NCI-H2029 treated with DMSO at 0.1 percent for 48 hours (cell line): ENCODE results near the gene CHST15.

ENCODE experiments used
- DNase-seq: peaks from one replicate; lab custom pipeline; 2025; lab: John Stamatoyannopoulos, UW

Gene CHST15

DNA sequence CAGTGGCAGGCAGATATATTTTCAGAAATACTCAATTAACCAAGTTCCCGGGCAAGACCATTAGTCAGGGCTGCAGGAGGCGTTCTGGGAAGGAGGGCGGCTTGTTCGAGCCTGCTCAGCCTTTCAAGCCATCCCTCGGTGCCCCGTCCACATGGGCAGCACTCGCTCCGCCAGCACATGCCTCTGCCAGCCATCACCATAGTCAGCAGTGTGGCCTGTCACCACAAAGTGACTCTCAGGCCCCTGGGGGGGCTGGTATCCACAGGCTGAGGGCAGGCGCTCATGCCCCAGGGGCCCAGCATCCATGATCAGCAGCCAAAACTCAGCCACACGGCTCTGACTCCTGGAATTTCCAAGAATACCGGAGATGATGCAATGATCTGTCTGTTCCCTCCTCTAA is 81.9 kb downstream of the CHST15 start:
- no peak for DNase-seq

DNA sequence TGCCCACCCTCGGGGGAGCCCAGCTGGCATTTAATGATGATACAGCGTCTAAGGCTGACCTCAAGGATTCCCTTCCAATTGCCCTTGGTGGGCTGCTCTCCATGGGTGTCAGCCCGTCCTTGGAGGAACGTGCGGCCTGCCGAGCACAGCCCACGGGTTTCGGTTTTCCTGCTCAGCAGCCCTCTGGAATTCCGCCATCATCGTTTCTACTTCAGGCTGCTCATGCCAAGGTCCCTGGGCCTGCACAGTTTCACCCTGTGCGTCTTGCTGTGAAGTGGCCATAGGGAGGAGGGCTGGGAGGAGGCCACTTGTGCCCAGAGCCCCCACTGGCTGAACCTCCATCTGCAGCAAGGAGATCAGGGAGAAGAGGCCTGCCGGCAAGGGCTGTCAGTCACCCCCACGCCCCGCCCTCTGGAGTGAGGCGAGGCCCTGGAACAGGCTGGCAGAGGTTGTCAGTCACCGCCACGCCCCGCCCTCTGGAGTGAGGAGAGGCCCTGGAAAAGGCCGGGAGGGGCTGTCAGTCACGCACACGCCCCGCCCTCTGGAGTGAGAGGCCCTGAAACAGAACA is 82.8 kb downstream of the CHST15 start:
- no peak for DNase-seq

DNA sequence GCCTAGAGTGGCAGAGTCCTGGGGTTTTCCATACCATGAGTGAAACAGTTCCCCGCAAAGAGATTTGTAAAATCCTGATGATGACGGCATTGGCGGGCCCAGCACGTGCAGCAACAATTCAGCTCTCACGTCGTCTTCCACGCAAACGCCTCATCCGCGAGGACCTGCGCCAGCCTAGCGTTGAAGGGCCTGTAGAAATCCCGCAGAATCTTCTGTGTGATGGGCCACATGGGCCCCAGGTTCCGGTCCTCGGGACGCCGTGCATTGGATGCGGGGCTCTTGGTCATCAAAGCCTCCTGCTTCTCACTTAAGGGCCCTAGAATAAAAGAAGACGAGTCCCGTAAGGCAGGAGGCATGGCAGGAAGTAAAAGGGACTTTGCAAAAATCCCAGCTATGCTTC is 83.4 kb downstream of the CHST15 start:
- no peak for DNase-seq

DNA sequence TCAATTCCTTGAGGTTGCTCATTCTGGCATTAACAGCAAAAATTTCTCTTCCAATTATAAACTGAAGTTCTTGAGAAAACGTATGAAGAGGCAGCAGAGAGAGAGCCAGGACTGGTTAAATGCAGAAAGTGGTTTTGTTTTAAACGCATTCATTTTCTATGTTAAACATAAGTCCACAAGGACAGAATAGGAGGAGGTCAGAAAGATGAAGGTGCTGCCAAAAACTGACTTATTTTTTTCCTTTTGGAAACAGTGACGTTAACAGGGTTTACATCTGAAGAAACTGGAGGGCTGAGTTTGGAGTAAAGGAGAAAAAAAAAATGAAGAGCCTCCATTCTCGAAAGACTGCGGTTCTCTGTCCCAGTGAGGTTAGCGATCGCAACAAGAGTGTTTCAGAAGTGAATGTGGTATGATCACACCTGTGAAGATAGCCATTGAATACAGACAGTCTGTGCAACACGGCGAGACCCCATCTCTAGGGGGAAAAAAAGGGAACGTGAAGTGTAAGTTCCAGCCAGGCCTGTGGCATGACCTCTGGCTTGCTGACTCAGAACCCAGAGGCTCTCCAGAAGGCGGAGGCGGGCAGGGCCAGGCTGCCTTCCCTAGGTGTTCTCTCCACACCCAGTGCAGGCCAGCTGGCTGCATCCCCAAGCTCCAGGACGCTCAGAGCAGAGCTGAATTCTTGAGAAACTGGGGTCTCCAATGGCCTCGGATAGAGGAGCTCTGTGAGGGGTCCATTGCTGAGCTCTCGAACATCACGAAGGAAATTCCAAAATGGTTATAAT is 84.0 kb downstream of the CHST15 start:
- no peak for DNase-seq

DNA sequence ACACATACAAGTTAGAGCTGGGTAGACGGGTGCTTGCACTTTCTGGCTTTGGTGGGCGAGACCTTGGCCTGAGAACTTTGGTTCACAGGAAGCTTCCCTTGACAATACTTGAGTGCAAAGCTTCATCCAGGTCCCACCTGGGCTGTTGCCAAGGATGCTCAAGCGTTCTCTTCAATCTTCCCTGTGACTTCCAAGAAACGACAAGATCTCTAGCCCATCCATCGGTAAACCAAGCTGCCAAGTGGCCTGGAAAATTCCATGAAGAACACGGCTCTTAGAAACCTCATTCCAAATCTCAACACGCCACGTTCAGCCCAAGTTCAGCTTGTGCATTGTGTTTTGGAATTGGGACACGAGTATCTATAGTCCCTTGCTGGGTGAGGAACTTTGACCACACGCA is 84.7 kb downstream of the CHST15 start:
- no peak for DNase-seq

DNA sequence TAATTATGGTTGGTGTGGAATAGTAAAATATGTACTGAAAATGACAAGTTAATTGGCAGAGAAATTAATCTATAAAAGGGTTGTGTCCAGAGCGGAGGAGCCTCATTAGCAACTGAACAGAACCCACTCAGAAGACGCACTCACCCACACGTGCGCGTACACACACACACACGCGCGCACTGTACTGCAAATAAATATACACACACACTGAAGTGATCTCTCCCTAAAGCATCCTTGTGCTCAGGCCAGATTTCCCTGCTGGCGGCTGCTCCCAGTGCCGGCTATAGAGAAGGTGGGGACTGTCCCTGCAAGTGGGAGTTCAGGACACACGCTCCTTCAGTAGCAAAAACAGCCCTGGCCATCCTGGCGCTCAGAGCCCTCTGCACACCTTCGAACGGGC is 85.2 kb downstream of the CHST15 start:
- DNase-seq: no peak

DNA sequence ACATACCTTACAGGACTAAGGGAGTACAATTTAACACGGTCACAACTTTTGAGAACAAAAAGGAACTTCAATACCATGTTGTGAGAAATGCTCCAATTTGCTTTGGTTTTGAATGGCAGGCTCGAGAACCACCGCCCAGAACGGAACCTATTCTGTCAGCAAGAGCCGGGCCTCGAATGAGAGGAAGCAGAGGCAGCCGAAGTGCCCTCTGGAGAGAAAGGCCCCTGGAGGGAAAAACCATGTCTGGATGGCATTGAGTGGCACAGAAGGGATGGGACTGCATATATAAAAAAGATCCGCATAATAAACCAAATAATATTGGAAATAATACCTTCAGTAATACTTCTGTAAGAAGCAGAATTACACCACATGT is 85.6 kb downstream of the CHST15 start:
- DNase-seq: no peak

DNA sequence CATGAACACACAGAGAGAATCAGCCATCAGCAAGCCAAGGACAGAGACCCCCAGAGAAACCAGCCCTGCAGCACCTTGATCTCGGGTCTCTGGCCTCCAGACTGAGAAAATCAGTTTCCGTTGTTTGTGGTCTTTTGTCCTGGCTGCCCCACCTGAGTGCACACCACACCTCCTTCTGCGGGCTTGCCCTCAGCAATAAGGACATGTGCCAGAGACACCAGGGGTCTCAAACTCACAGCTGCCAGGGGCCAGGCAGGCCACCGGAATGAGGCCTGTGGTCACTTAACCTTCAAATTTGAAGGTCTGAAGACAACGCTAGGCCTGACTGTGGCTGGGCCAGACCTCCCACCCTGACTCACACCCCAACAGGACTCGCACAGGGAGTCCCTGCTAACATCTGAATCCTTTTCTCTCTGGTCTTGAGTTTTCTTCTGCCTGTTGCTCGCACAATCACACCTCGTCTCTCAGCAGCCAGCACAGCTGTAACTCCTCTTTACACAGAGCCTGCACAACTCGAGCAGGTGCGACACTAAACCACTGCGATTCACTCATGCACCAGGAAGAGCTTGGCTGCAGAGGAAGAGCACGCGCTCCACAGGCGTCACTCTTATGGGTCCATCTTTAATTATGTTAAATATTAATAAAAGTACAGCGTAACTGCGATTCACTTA is 86.2 kb downstream of the CHST15 start:
- no peak for DNase-seq

DNA sequence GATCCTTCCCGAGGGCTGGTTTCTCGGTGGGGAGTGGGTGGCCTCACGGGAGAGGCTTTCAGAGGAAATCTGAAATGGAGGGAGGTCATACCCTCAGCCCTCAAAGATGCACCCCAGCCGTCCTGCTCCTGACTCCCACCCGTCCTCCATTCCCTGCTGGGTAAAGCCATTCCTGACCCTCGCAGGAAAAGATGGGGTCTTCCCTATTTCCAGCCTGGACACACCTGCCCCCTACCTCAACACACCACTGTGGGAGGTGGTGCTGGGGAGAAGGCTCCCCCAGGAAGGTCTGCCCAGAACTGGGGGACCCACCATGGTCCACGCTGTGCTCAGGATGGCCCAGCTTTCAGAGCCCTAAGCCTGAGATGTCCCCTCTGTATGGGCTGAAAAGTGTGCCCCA is 86.9 kb downstream of the CHST15 start:
- no peak for DNase-seq

DNA sequence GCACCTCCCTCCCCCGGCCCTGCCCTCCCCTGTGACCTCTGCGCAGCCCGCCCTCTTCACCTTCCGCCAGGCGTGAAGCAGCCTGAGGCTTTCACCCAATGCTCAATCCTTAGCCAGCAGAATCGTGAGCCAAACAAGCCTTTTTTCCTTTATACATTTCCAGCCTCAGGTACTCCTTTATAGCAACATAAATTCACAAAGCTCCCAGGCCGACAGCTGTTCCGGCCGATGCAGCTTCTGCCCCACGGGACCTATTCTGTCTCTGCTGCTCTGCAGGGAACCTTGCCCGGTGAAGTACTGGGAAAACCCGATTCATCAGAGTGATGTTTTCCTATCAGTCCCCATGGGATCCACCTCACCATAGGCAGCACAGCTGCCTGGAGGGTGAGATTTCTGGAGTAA is 87.4 kb downstream of the CHST15 start:
- DNase-seq: no peak

DNA sequence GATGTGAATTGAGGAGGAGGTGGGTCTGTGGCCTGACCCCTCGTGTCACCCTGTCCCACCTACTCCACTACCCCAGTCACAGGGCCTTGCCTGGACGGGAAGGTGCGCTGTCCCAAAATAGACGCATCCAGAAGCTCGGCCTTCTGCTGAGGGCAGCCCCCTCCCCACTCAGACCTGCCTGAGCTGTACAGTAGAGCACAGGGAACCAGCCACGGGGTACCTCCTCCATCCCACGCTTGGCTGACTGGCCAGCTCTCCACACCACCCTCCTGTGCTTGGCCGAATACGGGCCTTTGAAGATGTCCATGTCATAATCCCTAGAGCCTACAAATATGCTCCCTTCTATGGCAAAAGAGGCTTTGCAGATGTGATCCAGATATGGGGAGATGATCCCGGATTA is 88.3 kb downstream of the CHST15 start:
- DNase-seq: no peak

DNA sequence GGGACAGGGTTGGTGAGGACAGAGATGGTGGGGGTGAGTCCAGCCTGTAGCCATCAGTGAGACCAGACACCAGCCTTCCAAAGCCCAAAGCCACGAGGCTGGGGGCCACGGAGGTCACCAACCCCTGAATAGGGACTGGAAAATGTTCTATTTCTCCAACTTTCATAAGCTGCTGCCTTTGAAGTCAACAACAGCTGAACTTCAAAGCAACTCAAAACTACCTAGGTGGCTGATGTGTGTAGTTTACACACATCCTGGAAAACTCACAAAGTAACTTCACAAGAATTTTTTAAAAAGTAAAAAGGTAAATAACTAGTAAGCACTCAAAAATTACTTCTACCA is 88.8 kb downstream of the CHST15 start:
- DNase-seq: no peak

DNA sequence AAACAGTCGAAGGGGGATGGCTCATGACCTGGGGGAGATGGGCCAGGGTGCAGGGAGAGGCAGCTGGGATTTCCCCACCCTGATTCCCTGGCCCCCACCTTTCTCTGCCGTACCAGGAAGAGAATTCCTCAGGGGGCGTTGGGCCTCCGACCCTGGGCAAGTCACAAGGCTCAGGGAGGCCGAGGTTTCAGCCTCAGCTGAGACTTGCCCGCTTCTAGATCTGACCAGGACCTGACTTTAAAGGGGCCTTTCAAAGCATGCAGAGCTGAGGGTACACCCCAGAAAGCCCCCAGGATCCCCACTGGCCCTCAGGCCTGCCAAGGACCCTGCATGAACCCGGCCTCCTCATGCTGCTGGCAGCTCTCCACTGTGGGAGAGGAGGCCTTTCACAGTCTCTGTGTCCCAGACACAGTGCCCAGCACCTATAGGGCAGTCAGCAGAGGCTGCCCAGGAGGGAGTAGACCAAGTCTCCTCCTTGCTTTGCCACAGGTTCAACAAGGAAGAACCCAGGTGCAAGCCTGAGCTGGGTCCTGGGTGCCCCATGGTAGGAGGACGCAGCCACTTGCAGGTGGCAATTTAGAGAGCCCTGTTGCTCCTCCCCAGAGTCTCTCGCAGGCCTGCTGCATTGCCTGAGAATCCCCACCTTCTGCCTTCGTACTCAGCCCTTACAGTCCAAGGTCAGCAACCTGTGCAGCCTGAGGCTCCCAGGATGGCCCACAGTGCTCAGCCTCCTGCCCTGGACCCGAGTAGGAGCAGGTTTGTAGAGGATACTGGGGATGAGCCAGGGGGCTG is 89.3 kb downstream of the CHST15 start:
- DNase-seq: no peak

DNA sequence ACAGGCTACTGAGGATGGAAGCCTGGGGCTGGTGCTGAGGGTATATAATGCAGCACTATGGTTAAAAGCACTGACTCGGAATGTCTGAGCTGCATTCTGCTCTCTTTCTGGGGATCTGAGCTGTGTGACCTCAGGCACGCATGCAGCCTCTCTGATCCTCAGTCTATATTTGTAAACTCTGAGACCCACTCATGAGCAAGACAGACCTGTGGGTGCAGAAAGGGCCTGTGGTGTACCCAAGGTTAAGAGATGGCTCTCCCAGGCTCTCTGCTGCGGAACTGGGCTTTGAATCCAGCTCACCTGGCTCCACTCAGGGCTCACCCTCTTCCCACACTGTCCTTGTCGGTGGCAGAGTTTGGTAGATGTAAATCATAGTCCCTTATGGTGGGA is 89.9 kb downstream of the CHST15 start:
- DNase-seq: no peak

DNA sequence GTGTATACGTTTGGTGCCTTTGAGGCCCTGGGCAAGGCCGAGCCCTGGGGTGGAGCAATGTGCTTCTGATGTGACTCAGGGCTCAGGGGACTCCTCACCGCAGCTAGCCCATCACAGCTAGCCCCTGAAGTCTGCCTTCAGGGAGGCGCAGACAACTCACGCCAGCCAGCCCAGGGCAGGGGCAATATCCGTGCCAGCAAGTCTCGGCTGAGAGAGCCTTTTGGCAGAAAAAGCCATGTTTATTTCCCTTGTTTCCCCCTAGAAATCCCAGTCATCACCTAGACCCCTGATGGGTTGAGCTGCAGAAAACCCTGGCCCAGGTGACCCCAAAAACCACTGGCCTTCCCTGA is 90.4 kb downstream of the CHST15 start:
- DNase-seq: no peak

DNA sequence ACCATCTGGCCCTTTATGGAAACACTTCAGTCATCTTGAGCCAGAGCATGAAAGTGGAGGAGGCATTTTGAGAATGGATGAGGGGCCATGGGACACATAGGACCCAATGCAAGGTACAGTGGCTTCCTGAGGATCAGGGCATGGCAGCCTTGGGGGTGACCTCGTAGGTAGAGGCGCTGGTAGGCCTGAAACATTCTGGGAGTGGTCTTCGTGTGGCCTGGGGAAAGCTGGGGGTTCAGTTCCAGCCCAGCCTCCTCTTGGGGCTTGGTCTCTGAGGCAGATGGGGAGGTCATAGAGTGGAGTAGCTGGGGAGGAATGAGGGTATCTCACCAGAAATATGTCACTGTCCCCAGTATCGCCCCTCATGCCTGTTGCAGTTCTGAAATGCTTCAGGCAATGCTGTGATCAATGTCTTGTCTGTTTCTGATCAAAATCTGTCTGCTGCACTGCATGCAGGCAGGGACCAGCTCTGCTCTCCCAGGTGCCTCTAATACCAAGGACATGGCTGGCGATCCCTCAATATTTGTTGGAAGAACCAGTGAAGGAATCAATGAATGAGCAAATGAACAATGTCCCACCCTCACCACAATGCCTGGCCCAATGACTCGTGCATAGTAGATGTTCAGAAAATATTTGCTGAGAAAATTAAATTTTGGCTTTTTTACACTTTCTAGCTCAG is 90.9 kb downstream of the CHST15 start:
- no peak for DNase-seq

DNA sequence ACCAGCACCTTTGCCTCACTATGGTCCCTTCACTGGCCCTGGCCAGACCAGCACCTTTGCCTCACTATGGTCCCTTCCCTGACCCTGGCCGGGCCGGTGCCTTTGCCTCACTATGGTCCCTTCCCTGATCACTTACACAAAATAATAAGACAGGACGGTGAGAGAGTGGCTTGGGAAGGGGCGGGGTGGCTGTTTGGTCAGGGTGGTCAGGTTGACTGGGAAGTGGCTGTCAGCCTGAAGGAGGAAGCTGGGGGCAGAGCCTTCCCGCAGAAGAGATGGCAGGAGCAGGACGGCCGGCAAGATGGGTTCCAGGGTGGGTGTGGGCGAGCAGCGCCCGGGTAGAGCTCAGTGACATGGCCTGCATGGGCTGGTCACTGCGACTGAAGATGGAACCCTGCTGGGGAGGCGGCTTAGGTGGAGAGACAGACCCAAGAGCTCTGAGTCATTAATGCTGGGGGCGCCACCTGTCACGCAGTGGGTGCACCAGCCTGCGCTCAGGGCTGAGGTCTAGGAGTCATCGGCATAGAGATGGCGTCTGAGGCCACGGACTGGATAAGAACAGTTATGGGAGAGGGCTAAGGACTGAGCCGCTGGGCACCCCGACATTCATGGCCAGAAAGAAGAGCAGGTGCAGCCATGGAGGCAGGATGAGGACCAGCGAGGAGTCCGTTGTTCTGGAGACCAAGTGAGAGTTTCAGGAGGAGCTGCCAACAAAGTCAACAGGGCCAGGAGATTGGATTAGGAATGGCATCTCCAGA is 91.8 kb downstream of the CHST15 start:
- no peak for DNase-seq

DNA sequence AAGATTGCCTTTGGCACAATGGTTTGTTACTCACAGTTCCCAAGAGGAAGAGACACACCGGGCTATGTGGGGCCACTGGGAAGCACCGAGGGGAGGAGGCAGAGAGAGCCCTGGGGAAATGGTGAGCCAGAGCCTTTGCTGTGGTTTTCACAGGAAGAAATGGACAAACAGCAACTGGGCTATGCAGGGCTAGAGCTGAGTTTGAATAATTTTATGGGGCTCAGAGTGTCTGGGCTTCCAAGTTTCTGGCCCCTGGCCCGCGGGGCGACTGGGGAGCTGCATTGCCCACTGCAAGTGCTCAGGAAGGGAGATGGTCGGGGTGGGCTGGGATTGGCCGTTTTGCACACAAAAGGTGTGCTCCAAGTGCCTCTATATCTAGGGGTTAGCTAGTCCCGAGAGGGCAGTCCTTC is 92.6 kb downstream of the CHST15 start:
- DNase-seq: no peak

DNA sequence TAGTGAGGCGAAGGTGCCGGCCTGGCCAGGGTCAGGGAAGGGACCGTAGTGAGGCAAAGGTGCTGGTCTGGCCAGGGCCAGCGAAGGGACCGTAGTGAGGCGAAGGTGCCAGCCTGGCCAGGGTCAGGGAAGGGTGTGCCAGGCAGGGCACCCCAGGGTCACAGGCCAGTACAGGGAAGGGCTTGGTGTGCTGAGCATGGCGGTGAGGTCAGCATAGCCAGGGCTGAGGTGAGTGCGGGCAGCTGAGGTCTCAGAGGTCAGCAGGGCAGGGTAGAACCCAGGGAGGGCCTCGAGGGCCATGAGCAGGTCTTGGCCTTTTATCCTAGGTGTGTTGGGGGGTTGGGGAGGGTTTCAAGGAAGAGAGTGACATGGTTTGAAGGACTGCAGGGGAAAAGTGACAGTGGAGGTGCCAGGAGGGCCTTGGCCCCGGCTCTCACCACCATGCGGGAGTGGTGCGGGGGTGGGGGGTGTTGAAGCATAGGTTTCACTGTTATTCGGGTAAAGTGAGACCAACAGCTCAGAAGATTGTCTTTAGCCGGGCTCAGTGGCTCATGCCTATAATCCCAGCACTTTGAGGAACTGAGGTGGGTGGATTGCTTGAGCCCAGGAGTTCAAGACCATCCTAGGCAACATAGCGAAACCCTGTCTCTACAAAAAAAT is 93.3 kb downstream of the CHST15 start:
- no peak for DNase-seq

DNA sequence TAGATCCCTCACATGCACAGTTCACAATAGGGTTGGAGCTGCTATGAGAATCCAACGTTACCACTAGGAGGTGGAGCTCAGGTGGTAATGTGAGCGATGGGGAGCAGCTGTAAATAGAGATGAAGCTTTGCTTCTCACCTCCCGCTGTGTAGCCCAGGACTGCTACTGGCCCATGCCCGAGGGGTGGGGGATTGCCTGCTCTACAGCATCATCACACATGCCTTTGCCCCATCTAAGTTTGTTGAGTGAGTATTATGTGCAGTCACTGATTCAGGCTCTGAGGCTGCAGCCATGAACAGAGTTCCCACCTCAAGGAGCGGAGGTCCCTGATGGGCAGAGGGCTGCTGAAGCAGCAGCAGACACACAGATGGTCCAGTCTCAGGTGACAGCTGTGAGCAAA is 94.1 kb downstream of the CHST15 start:
- DNase-seq: no peak
